ENCODE measurements around the gene MLLT1.

The MLLT1 gene, protein sequence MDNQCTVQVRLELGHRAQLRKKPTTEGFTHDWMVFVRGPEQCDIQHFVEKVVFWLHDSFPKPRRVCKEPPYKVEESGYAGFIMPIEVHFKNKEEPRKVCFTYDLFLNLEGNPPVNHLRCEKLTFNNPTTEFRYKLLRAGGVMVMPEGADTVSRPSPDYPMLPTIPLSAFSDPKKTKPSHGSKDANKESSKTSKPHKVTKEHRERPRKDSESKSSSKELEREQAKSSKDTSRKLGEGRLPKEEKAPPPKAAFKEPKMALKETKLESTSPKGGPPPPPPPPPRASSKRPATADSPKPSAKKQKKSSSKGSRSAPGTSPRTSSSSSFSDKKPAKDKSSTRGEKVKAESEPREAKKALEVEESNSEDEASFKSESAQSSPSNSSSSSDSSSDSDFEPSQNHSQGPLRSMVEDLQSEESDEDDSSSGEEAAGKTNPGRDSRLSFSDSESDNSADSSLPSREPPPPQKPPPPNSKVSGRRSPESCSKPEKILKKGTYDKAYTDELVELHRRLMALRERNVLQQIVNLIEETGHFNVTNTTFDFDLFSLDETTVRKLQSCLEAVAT

DNA sequence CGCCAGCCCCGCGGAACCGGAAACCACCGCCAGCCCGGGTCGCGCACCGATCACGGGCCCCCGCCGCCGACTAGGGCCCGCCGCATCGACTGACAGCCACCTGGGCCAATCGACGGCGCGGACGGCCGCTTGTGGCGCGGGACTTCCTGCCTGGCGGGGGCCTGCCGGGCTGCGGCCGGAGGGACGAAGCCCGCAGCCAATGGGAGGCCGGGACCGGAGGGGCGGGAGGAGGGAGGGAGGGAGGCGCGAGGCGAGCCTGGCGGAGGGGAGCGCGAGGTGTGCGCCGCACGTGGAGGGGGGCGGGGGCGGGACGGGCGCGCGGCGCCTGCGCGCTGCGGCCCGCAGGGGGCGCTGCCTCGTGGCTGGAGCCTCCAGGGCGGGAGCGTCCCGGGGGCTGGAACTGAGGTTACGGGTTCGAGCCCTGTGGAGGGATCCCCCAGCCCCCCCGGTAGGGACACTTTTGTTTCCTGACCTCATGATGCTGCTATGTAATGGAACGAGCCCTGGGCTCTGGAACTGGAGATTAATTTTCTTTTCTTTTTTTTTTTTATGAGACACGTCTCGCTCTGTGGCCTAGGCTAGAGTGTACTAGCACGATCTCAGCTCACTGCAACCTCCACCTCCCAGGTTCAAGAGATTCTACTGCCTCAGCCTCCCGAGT is at the start of gene MLLT1:
Gene MLLT1, minus strand, starts transcription at position 45 of the 661 bp plus-strand sequence. CDS start 191 bp downstream, outside the sequence.
- FAIRE-seq (no peak), DNase-seq (ENCODE audit: insufficient read length, low spot score) (peak; percentile 99)
- TF ChIP-seq, protein P1, sequence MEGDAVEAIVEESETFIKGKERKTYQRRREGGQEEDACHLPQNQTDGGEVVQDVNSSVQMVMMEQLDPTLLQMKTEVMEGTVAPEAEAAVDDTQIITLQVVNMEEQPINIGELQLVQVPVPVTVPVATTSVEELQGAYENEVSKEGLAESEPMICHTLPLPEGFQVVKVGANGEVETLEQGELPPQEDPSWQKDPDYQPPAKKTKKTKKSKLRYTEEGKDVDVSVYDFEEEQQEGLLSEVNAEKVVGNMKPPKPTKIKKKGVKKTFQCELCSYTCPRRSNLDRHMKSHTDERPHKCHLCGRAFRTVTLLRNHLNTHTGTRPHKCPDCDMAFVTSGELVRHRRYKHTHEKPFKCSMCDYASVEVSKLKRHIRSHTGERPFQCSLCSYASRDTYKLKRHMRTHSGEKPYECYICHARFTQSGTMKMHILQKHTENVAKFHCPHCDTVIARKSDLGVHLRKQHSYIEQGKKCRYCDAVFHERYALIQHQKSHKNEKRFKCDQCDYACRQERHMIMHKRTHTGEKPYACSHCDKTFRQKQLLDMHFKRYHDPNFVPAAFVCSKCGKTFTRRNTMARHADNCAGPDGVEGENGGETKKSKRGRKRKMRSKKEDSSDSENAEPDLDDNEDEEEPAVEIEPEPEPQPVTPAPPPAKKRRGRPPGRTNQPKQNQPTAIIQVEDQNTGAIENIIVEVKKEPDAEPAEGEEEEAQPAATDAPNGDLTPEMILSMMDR (IDR thresholded peaks at IDR 0.05; ENCODE audit: insufficient read depth, missing control alignments), result peak; percentile 48

DNA sequence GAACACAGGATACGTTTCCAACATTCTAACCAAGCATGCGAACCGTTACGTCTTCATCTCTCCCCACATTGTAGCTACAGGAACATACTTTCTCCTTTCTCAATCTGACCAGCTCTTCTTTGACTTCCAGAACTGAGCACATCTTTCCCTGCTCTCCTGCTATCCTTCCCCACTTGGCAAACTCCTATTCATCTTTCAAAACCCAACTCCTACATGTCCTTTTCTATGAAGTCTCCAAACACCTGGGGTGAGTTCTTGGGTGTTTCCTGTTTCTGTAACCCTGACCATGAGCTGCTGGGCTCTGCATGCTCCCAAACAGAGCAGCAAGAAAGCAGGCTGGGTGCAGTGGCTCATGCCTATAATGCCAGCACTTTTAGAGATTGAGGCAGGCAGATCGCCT is 47.0 kb upstream of the MLLT1 start:
- no peak for DNase-seq (ENCODE audit: insufficient read length, low spot score)
- TF ChIP-seq, protein P1 (IDR thresholded peaks at IDR 0.05; ENCODE audit: insufficient read depth, missing control alignments), result no peak
- no peak for FAIRE-seq

DNA sequence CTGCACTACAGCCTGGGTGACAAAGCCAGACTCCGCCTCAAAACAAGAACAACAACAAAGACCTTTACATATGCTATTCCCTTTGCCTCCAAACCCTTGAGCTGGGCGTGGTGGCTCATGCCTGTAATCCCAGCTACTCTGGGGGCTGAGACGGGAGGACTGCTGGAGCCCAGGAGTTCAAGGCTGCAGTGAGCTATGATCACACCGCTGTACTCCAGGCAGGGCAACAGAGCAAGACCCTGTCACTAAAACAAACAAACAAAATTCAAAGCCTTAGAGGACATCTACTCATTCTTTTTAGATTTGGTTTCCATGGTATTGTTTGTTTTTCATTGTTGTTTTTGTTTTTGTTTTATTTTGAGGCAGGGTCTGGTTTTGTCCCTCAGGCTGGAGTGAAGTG is 45.8 kb upstream of the MLLT1 start:
- TF ChIP-seq, protein P1 (IDR thresholded peaks at IDR 0.05; ENCODE audit: insufficient read depth, missing control alignments), result no peak
- FAIRE-seq (no peak), DNase-seq (ENCODE audit: insufficient read length, low spot score) (no peak)

DNA sequence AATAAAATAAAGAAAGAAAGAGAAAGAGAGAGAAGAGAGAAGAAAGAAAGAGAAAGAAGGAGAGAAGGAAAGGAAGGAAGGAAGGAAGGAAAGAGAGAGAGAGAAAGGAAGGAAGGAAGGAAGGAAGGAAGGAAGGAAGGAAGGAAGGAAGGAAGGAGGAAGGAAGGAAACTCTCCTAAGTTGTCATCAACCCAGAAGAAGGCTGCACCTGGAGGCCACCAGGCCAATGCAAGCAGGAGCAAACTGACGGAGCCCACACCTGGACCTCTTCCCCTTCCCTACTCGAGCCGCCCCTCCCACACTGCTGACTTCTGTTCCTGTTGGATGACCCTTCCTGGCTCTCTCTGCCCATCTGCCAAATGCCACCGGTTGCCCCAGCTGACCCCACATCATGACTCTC is 45.0 kb upstream of the MLLT1 start:
- FAIRE-seq, result no peak
- DNase-seq (ENCODE audit: insufficient read length, low spot score), result no peak
- TF ChIP-seq, protein P1 (IDR thresholded peaks at IDR 0.05; ENCODE audit: insufficient read depth, missing control alignments), result no peak

DNA sequence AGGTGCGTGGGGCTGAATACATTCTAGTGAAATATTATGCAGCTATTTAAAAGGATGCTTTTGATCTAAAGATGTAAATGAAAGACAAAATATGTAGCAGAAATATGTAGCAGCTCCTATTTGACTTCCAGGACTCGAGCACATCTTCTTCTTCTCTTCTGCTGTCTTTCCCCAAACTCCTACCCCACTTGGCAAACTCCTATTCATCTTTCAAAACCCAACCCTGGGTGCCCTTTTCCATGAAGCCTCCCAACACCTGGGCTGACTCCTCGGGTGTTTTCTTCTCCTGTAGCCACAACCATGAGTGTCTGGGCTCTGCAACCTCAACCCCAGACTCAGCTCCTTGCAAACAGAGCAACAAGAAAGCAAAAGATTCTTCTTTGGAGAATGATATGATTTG is 42.5 kb upstream of the MLLT1 start:
- DNase-seq (ENCODE audit: insufficient read length, low spot score) (no peak), FAIRE-seq (no peak)

DNA sequence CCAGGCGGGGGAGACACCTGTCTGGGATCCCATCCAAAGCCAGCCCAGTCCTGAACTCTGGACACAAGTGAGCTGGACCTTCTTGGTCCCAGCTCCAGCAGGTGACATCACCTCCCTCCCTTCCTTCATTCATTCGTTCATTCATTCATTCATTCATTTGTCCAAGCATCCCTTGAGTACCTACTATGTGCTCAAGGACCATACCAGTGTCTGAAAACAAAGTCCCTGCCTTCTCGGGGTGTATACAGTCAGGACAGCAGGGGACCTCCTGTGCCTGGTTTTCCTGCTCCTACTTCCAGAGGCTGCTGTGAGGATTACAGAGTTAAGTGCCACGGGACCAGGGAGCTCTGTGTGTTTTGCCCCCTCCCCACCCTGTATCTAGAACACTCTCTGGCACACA is 39.6 kb upstream of the MLLT1 start:
- DNase-seq (ENCODE audit: insufficient read length, low spot score), result no peak
- TF ChIP-seq, protein P1 (IDR thresholded peaks at IDR 0.05; ENCODE audit: insufficient read depth, missing control alignments), result no peak
- no peak for FAIRE-seq

More for the DNA sequence above, 42.5 kb upstream of the MLLT1 start:
- TF ChIP-seq, protein P1 (IDR thresholded peaks at IDR 0.05; ENCODE audit: insufficient read depth, missing control alignments), result no peak
